M059J (cell line): ENCODE data around the gene BLOC1S6. TPM values are rescaled to one million over a fixed set of nuclear protein-coding genes. Genes with fewer than 3 reads are reported as not detected.
"Not testable (repeated sequence)": the region's sequence is repeated elsewhere in the genome, so short reads cannot be mapped to it uniquely, and the experiment has no call there.

Source experiments
- DNase-seq: peaks from one replicate; pipeline ENCODE4 v3.0.0-alpha.2; 2012; ENCODE audit warnings: low read depth
- total RNA-seq: library from RNA; depleted of rRNA; stranded (reverse); fragments of >200 nt; shearing (Covaris generic); gene quantifications from 2 replicates; pipeline ENCODE4 v1.2.3, GENCODE V29; 2014; rRNA removed

The BLOC1S6 gene
- total RNA-seq, 1 experiment from 2014 or later = 48.3 TPM

GRCh38 chr15:45641374-45641781 lies 54.2 kb downstream of the BLOC1S6 start:
- peak; percentile 71 for DNase-seq

- DNase-seq = peak; percentile 81
Observed at GRCh38 chr15:45641999-45642932, 55.1 kb downstream of the BLOC1S6 start.

DNA sequence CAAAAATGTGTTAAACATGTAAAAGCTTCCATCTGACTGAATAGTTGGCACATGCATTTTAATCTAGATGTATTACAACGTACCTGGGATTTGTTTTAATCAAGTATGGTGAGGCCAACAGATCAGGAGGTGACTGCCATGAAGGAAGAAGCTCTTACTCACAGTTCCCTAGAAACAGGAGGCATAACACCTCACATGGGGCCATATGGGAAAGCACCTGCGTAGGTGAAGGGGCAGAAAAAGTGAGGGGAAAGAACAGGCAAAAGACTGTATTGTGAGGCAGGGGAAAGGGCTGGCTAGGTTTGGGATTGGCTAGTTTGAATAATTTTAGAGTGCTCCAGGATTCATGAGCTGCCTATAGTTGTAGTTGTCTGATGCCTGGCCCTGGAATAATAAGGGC lies 57.3 kb downstream of the BLOC1S6 start:
- no peak for DNase-seq

- peak; percentile 36 for DNase-seq
Observed at GRCh38 chr15:45645026-45645980, 58.1 kb downstream of the BLOC1S6 start.

- DNase-seq = peak; percentile 18
Observed at GRCh38 chr15:45646220-45646619, 59.0 kb downstream of the BLOC1S6 start.

DNA sequence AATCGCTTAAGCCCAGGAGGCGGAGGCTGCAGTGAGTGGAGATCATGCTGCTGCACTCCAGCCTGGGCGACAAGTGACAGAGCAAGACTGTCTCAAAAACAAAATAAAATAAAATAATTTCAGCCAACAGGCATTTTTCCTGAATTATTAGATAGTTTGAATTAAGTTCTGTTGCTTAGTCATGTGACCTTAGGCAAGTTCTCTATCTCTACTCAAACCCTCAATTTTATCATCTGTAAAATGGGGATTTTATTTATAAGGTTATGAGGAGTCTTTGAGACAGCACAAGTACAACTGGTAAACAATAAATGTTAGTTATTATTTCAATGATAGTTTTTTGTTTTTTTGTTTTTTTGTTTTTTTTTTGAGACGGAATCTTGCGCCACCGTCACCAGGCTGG lies 60.6 kb downstream of the BLOC1S6 start:
- no peak for DNase-seq

- DNase-seq = peak; percentile 83
Observed at GRCh38 chr15:45648521-45649200, 61.5 kb downstream of the BLOC1S6 start.

DNA sequence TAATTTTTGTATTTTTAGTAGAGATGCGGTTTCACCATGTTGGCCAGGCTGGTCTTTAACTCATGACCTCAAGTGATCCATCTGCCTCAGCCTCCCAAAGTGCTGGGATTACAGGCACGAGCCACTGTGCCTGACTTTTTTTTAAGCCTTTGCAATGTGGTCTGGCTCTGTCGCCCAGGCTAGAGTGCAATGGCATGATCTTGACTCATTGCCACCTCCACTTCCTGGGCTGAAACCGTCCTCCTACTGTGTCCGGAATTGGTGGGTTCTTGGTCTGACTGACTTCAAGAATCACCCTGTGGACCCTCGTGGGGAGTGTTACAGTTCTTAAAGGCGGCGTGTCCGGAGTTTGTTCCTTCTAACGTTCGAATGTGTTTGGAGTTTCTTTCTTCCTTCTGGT lies 62.8 kb downstream of the BLOC1S6 start:
- DNase-seq = not testable (repeated sequence)

DNA sequence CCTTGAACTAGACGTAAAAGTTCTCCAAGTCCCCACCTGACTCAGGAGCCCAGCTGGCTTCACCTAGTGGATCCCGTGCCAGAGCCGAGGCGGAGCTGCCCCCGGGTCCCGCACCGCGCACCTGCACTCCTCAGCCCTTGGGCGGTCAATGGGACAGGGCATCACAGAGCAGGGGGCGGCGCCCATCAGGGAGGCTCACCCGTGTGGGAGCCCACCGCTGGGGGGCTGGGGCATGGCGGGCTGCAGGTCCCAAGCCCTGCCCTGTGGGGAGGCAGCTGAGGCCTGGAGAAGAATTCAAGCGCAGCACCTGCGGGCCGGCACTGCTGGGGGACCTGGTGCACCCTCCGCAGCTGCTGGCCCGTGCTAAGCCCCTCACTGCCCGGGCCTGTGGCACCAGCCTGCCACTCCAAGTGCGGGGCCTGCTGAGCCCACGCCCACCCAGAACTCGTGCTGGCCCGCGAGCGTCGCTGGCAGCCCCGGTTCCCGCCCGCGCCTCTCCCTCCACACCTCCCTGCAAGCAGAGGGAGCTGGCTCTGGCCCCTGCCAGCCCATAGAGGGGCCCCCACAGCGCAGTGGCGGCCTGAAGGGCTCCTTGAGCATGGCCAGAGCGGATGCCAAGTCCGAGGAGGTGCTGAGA lies 63.8 kb downstream of the BLOC1S6 start:
- no peak for DNase-seq

DNA sequence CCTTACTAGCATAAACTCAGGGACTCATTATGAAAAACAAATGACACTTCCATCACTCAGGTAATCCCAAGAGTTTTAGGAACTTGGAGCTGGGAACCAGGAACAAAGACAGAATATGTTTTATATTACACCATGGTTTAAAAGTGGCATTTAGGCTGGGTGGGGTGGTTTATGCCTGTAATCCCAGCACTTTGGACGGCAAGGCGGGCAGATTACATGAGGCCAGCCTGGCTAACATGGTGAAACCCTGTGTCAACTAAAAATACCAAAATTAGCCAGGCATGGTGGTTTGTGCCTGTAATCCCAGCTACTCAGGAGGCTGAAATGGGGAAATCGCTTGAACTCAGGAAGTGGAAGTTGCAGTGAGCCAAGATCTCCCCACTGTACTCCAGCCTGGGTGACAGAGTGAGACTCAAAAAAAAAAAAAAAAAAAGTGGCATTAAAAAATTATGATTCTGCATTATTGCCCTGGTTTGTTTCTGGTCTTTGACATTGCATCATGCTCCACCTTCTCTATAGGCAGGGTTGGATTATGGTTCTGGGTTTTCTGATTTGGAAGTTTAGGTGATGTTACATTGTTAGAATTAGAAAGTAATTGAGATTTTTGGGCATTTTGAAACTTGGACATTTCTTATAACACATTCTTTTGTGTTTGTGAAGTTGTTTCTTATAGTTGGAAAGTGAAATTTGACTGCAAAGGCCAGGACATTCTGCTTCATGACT lies 66.7 kb downstream of the BLOC1S6 start:
- no peak for DNase-seq

DNA sequence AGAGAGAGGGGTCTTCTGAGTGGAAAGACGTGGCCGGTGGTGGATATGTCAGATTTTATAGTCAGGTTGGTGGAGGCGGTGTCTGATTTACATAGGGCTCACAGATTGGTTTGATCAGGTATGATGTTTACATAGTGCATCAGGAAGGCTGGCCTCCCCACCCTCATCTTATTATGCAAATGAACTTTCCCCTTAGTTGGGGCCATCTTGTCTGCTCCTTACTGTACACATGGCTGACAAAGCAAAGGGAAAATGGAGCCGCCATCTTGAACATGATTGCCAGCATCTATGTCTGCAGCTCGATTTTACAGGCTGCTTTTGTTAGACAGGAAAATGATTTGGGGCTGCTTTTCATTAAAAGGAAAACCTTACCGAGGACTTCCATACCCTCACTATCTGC lies 67.6 kb downstream of the BLOC1S6 start:
- DNase-seq = no peak

- no peak for DNase-seq
Observed at GRCh38 chr15:45657254-45657653, 70.1 kb downstream of the BLOC1S6 start.

DNA sequence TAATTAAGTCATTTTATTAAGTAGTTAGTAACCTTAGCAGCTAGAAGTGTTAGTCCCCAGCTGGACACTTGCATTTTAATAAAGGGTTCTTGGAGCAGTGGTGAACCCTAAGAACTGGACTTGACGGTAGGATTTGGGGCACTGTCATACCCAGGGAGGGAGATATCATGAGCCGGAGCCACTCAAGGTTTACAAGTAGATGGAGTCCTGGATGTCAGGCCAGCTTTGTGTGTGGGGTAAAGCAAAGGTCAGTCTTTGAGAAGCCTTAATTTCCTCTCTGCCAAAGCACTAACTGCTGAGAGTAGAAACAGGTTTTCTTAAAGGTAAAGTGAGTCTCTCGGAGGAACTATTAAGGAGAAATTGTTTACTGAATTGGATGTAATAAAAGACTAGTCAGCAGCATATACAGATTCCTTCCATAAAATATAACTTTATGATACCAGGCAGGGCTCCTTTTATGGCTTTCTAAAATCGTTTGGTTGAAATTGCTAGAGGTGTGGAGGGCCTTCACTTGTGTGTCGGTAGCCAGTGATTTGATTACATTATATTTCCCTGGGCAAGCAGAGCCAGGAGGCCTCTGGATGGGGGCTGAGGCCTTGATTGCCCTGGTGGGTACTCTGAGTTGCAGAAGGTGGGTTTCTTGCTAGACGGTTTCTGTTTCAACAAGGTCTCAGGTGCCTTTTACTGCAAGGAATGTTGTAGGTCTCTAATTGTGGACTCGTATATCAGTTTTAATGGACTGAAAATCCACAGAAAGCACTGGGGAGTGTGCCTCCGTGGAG lies 70.8 kb downstream of the BLOC1S6 start:
- no peak for DNase-seq

Other genes starting within 250 kb of the BLOC1S6 start
- gene GATM, start 208.8 kb upstream of the BLOC1S6 start, total RNA-seq = 1.1 and 1.5 TPM in 2 replicates
- gene SLC30A4, start 64.6 kb upstream of the BLOC1S6 start, total RNA-seq = 3.3 and 5.0 TPM in 2 replicates
- gene SQOR, start 47.6 kb downstream of the BLOC1S6 start, total RNA-seq = 30.8 and 47.0 TPM in 2 replicates